Stimulated activated CD4-positive, alpha-beta T cell treated with anti-CD3 and anti-CD28 coated beads, Interleukin-15, amount 100 ng/mL, for 48 hours (primary cell): ENCODE measurements around the gene PPP2R1B.

Source experiments
- DNase-seq, 2 donors: peaks; one replicate each; pipeline ENCODE4 v3.0.0-alpha.2; 2020; ENCODE audit warnings: low read depth in 2 of 2

Gene PPP2R1B

DNA sequence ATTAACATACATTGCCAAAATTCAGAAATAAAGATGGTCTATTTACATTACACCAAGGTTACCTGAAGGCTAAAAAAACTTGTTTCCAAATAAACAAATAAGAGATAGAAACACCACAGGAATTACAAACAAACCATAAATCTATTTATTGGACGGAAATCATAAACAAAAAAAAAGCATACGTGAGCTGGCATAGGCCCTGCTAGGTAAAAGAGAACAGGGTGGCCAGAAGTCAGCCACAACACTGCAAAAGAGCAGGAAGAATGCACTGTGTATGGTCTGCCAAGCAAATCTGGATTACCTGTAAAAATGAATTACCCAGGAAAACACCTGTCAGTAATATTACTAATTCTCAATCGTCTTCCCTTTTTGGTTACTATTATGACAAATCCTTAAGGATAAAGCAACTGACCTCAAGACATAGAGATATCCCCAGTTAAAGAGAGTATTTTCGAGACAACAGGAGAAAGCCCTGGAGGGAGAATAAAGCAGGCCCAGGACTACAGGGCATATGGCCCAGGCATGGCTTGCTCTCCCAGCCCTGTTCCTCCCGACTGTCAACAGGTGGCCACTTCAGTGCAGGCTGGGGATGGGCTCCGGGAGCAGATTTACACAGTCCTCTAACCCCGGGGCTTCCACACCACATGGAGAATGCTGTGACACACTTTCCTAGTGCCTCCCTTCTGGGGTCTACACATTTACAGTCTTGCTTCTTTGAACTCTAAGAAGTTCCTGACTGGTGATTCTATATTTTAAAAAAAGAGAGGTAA is 18.0 kb downstream of the PPP2R1B start:
- DNase-seq: no peak

DNA sequence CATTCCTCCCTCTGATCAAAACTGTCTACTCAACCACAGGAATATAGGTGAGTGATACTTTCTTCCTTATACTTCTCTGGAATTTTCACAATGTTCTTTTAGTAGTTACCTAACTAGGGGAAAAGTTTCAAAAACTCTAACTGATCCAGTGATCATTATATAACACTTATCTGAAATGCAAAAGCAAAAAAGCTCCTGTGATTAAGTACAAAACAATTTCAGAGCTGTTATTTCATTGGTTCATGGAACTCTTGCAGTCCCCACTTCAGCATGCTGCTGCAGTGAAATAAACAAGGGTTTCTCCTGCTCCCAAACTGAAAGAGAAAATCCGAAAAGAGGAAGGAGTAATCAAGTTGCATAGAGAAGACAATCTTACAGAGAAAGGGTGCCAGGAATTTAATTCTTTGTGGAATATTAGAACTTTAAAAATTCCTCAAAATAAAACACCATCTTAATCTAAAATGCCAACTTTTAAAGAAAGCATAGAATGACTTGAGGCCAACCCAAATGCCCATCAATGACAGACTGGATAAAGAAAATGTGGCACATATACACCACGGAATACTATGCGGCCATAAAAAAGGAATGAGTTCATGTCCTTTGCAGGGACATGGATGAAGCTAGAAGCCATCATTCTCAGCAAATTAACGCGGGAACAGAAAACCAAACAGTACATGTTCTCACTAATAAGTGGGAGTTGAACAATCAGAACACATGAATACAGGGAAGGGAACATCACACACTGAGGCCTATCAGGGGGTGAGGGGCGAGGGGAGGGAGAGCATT is 20.3 kb downstream of the PPP2R1B start:
- no peak for DNase-seq

DNA sequence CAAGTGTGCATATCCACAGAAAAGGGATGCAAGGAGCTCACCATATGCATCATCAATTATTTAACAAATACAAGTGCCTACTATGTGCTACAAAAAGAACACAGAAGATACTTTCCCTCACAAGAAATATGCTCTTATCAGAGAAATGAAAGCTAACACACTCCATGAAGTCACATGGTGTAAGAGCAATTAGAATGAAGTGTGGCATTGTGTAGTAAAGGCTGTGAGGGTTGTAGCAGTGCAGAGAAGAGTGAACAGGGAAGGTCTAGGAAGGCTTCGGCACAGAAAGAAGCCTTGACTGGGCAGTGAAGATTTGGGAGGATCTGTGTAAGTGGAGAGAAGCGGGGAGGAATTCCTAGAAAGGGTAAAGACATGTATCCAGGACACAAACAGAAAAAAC is 22.5 kb downstream of the PPP2R1B start:
- DNase-seq: no peak

DNA sequence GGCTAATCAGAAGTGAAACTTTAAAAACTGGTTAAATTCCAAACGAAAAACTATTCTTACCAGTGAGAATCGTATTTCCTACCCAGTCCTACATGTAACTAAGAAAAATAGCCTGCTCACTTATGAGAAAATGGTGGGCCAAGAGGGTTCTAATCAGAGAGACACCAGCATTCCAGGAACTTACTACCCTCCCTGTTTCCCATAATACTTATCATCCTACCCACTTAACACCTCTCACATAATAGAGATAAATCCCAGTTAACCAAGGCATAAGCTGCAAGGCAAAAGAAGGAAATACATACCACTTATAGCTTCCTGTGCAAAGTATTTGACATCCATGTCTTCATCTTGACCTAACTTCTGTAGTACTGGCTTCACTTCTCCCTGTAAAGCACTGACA is 24.4 kb downstream of the PPP2R1B start:
- DNase-seq: no peak

DNA sequence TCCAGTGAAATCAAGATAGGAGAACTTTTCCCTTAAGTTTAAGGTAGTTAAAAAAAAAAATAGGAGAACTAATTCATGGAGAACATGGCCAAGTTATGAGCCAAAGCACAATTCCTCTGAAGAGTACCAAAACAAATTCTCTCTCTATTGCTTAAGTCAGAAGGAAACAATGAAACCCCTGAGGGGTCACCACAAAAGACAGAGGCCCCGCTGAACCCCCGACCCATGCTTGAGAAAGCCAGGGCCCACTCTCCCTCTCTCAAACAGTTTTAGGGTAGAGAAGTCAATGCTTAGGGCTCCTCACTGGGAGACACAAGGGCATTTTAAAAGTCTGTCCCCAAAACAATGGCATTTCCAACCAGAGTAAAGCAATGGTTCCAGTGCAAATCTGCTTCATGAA is 26.9 kb downstream of the PPP2R1B start:
- no peak for DNase-seq

DNA sequence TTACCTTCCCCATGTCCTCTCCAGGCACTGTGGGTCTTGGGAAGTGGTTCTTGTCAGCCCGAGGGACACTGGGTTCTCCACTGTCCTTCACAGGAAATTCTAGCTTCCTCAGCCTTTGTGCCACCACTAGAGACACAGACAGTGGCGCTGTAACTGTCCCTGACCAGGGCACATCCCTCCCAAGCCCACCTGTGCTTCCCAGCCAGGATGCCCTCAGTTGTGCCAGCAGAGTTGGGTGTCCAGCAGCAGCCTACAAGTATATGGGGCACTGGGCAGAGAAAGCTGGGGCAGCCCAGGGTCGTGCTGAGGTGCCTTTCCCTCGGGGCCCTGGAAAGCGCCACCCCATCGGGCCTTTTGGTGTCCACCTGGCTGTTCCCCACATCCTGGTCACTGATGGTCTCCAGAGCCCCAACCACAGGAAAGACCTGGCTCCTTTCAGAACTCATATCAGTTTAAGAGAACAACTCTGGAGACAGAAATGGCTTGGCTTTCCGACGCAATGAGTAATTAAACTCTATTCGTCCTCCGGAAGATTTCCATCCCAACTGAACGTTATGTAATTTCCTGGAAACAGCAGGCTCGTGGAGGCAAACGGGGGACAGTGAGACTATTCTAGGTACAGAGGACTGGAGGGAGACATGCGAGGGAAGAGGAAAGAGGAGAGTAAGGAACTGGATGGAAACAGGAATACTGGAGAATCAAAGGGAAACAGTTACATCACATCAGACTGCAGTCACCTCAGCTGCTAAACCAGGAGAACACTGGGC is 28.6 kb downstream of the PPP2R1B start:
- no peak for DNase-seq

DNA sequence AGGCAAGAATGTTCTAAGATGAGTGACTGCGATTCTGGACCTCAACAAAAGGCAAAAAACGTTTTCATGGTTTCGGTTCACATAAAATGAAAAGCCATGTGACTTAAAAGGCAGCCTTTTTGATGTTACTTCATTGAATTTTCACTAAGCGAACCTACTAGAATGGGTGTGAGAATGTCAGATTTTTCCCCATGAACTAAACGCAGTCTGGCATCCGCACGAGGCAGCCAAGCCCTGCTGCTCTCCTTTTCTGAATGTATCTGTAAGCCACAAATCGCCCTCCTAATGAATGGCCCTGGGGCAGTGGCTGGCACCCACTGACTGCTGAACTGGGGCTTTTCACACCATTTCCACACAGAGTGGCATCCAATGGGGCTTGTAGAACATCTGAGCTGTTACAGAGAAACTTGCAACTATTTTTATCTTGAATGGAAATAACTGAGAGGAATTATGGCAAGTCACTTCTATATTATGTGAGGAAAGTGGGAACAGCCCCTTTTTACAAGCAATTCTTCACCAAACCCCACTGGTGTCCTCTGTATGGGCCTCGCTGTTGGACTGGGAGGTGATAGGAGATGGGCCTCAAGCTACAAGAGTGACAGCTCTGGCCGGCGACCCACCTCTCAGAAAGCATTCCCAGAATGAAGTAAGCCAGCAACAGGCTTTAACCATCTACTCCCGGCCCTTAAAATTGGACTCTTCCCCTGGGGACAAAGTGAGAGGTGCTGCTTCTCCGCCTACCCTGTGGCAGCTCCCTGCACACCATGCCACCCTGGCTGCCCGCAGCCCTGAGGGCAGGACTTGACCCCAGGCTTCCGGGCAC is 29.4 kb downstream of the PPP2R1B start:
- DNase-seq: no peak

DNA sequence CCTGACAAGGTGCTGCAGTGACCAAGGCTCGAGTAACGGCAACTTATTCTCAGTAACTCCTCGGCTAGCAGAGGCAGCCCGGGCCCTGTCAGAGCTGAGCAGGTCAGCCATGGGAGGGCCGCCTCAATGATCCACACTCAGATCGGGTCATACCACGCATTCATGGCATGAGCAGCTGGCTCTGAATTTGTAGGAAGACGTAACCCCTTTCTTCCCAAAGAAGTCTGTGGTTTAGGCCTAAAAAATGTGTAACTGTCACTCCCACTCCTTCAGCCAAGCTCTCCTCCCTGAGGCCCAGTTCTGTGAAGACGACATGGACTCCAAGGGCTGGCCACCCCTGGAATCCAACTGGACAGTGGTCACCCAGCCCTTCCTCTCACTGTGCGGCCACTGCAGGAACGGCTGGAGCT is 30.0 kb downstream of the PPP2R1B start:
- DNase-seq: no peak

DNA sequence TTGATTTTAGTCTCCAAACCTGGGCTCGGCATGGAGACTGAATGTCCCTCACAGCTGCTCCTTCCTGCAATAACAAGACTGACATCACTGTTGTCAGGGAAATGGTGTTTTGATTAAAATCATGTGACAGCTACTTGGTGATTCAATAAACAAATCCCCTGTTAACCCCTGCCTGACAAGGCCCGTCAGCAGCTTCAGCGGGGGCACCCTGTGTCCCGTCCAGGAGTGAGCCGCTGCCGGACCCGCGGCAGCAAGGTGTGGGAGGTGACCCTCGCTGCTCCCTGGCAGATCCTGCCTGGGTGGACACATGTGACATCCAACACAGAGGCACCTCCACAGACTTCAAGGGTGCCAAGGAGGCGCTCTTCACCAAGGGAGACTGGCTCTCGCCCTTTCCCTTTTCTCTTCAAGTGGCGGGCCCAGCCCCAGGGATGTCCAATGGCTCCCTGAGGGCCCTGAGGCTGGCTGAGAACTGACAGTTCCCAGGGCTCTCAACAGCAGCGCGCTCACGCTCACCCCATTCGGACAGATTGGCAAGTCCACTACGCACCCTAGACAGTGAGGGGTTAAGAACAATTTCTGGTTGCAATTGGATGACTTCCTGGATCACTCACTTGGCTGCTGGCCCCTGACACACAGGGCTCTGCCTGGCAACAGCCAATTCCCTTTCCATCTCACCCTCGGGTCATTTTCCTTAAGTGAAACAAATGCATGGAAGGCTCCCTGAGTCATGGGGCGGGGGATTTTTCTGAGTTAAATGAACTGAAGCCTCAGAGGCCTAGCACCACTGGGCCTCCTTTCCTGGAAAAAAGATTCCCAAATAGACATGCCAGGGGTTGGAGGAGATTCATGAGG is 30.7 kb downstream of the PPP2R1B start:
- DNase-seq: no peak

DNA sequence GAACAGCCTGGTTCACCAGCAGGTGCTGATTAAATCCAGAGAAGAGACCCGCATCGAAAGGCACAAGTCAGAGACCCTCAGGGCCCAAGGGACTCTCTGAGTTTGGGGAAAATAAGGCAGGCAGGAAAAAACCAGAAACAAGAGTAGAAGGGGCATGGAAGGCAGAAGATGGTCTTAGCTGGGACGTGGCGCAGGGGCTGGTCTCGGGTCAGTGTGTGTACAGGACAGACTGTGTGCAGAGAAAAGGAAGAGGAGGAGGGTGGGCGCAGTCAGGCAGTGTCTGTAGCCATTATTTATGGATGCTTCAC is 31.3 kb downstream of the PPP2R1B start:
- no peak for DNase-seq

DNA sequence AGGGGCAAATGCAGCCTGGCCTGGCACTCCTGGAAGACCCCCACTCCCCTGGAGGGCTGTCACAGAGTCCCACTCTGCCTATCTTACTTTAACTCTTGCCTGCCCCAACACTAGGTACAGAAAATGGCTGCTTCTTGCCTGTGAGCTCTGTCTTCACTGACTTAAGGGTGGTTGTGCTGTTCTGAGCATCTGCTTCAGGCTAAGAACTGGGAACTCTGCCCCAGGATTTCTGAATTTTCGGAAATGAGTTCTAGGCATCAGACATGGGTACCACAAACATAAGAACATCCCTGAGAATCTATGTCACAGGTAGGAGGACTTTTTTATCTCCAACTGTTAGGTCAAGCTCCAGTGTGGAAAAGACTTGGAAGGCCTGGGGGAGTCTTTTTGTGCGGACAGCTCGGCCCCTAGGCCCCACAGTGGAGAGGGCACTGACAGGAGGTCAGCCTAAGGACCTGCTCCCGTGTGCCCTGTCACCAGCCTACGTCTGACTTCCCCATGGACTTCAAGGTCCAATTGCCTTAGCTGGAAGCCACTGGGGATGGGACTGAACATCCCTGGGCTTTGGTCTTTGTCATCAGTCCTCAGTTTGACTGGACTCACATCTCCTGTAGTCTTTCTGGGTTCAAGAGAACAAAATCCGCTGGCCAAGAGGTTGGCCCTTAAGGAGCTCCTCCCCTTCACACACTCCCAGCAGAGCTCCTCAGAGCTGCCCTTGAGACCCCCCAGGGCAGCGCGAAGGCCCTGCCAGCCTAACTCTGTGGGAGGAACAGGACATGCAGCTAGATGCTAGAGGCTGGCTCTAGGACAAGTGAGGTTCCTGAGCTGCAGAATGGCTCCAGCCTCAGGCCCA is 31.9 kb downstream of the PPP2R1B start:
- DNase-seq: no peak

DNA sequence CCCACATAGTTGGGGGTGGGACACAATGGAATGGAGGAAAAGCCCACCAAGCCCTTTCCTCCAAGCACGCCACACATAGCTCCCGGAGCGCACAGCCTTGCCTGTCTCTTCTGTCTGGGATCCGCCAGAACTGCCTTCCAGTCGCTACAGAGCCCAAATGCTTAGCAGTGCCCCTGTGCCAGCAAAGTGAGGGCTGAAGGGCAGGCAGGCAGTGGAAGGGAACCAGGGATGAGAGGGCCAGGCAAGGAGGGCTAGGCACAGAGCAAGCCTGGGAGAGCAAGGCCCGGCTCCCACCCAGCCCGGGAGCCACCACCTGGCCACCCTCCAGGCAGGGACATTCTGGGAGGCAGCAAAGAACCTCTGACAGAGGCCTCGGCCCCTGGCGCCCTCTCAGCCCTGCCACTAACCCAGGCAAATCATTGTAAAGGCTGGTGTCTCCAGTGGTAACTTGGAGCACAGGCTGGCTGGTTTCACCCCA is 32.5 kb downstream of the PPP2R1B start:
- DNase-seq: no peak

DNA sequence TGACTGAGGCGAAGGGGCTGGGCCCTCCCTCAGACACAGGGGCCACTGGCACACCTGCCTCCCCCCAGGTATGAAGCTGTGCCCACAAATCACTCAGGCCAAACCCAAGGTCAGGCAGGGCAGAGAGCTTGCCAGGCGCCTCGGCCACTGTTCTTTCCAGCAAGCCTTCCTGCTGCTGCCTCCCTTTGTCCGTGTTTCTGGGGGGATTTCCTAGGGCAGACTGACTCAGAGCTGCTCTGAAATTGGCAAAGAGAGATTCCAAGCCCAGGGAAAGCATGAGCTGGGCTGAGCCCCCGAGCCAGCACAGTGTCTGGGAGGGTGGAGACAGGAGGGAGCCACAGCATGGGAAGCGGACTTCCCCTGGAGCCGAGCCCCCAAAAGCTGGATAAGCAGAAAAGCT is 33.2 kb downstream of the PPP2R1B start:
- no peak for DNase-seq

DNA sequence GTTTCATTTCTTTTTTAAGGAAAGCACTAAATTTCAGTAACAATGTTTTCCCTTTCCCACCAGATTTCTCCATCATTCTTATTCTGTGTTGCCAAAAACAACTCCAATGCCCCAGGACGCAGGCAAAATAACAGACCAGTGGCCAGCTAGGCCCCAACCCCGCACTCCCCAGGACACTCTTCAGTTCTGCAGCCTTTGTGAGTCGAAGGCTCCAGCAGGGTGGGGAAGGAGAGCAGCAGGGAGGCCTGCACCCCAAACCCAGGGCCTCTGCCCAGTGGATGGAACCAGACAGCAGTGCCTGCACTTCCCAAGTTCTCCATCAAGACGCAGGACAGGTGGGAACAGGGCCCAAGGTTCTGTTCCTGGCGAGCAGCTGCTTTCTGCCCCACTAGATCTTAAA is 34.4 kb downstream of the PPP2R1B start:
- DNase-seq: no peak

DNA sequence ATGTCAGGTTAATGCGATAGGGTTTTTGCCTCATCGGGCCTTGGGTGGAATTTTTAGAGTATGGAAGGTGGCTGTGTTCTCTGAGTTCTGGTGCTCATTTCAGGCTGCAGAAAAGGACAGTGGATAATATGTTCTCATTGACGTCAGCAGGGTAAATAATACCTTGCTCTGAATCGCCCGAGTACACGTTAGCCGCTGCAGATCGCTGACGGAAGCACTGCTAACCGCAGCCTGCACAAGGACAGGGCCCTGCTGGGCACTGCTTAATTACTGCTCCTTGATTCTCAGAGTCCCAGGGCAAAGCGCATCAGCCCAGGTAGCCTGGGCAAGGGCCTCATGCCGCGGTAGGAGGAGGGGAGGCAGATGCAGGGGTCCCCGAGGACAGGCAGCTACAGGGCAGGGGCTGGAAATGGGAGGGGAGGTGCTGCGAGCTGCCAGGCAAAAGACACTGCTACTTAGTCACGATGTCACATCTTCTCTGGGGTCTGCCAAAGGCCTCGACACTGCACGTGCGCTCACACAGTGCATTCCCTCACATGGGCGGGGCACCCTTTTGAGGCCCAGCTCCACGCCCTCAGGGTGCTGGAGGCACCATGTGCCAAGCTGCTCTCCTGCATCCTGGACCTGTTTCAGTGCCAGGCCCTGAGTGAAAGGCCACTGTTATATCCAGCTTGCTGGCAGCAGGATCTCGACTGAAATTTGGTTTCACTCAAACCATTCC is 35.2 kb downstream of the PPP2R1B start:
- no peak for DNase-seq

DNA sequence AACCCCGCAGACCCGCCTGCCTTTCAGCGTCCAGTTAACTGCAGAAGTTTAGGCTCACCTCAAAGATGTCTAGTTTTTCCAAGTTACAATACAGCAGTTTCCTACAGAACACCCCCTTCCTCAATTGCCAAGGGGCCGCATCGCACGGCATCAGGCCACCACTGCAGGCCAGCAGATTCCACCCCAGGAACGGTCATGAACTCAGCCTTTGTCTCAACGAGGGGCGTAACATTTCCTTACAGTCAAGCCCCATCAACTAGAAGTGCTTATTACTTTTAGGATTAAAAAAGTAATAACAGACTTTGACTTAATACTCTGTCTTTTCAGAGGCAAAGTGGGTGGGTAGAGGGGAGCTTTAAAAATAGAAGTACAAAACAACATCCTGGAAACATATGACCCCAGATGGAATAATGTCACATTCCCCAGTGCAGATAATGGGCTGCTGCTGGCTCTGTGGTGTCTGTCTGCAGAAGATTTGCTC is 36.3 kb downstream of the PPP2R1B start:
- DNase-seq: no peak

DNA sequence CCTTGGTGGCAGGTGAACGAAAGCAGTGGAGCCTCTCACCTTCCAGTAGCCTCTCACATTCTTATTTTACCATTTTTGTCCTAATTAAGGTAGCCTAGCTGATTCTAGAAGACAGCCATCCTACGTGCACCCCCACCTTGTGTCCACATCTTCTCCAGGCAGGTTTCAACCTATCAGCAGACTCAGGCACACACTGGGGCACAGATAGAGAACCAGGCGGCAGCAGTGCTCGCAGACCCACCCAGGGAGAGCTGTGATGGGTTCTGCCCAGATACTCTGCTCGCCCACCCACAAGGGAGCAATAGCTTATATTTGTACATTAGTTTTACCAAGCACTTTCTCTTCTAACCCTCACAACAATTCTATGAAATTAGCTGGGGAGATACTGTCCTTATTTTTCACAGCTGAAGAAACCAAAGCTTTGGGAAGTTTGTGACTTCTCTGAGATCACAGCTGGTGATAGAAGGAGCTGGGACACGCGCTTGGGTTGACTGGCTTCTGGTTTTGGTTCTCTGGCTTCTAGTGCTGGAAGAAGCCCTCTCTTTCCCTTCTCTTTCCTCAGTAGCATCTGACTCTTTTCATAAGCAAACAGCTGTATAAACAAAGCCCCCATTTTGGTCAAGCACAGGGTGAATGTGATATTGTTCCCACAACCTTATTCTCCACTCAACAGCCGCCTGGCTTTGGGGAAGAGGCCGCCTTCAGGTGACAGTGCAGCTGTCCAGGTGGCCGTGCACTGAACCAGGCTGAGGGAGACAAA is 36.9 kb downstream of the PPP2R1B start:
- no peak for DNase-seq

DNA sequence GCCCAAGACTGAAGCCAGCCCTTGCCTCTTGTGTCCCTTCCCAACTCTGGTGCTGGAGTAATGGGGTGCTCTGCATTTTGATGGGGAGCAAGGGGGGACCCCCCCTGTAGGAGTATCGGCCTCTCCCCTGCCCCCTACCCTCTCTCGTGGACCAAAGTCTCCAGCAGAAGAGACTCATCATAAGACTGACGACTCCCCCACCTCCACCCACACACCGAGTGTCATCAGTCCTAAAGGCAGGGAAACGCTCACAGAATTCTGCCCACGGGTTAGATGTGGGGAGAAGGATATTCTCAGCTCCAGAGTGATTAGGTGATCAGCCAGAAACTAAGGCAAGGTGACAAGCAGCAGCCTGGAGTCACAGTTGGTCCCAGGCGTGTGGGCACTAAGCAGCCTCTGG is 38.8 kb downstream of the PPP2R1B start:
- no peak for DNase-seq
